HG03558 (cell line): Measurements from ENCODE around the gene TCP11L2.
"Not testable (repeated sequence)": the region's sequence is repeated elsewhere in the genome, so short reads cannot be mapped to it uniquely, and the experiment has no call there.

ENCODE experiments used
- ATAC-seq: cut with Tn5 transposase; IDR thresholded peaks from one replicate; pipeline ENCODE4 v1.9.1; 2021; ENCODE audit warnings: moderate number of reproducible peaks; ENCODE audit not compliant: unreplicated experiment; ENCODE audit errors: extremely low read depth

The TCP11L2 gene

DNA sequence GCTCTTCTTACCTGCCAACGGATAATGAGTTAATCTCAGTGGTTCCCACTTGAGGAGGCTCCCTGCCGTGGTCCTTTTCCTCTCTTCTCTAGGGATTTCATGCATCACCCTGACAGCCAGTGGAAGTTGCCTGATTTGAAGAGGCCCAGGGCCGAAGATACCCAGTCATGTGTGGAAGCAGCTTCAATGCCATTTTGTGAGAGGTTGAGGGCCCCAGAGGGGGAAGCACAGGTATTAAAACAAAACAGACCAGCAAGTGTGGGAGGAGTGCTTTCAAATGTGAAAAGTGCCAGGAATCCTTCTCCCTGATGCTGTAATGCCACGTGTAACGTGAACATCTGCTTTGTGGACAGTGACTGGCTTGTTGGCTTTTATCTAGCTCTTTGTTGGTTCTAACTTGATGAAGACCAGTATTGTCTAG, 1.5 kb downstream of the TCP11L2 start:
- no peak for ATAC-seq

DNA sequence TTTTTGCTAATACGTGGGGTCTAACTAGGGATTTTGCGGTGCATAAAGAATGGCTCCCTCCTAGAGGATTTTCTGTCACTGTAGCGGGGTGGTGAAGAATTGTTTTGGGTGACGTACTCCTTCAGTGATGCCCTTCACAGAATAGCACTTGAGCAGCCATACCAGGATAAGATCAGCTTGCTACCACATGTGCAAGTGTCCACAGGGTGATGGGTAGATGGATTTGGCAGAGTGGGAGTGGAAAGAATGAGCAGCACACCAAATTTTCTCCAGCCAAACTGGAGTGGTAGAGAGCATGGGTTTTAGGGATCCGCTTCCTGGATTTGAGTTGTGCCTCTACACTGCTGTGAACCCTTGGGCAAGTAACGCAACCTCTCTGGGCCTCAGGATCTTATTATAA, 2.3 kb downstream of the TCP11L2 start:
- ATAC-seq = no peak

DNA sequence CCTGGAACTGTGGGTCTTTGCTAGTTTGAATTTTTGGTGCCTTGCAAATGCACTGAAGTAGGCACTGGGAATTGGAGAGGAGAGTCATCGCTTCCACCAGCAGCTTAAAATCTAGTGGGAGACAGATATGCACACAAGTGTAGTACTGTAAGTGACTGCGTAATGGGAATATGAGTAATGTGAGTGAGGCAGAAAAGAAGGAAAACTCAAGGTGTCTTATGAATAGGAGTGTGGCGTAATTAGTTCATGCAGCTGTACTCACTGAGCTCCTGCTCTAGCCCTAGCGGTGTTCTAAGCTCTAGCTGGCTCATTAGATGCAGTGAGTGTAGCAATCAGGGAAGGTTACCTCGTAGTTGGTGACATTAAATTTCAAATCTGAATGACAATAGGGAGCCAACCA, 2.8 kb downstream of the TCP11L2 start:
- no peak for ATAC-seq

DNA sequence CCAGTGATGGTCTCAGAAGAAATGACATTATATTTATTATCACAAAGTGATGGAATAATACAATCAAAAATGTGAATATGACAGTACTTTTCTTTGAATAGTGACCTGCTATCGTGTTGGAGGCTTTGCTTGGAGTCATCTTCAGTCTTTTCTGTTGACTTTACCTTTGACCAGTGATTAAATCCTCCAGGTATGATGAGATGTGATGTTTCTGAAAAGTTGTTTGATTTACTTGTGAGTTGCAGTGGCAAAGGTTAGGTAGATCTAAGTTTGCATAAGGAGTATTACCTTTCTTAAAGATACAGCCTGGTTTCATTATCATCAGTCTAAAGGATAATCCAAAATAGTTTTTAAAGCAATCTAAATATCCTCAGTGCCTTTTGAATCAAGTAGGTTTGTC, 4.6 kb downstream of the TCP11L2 start:
- no peak for ATAC-seq

DNA sequence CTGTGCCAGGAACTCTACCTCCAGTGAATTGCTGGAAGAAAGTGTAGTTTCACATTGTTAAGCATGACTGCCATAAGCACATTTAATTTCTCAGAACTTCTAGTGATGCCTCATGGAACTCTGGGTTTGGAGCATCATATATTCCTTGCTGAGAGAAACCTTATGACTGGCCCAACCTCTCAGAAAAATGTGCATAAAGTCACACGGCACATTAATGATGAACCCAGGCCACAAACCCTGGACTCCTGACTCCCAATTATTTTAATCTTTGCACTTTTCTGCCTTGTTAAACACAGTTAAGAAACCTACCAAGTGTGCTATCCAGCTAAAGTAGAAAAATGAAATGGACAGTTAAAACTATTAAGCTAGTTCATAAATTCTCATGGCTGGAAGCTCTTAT, 5.6 kb downstream of the TCP11L2 start:
- ATAC-seq = no peak

DNA sequence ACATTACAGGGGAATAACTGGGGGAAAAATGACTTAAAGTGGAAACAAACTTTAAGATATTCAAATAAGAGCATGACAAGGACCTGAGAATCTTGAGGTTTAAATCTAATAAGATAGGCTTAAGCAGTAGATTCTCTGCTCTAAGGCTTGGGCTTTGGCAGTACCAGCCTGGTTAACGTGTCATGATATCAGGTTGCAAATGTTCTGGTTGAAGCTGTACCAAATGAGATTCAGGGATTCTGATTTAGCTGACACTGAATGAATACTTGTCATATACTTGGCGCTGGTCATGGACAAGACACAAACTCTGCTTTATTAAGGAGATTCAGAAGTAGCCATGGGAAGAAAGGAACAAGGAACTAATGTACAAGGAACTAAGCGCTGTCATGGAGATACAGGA, 6.1 kb downstream of the TCP11L2 start:
- no peak for ATAC-seq

DNA sequence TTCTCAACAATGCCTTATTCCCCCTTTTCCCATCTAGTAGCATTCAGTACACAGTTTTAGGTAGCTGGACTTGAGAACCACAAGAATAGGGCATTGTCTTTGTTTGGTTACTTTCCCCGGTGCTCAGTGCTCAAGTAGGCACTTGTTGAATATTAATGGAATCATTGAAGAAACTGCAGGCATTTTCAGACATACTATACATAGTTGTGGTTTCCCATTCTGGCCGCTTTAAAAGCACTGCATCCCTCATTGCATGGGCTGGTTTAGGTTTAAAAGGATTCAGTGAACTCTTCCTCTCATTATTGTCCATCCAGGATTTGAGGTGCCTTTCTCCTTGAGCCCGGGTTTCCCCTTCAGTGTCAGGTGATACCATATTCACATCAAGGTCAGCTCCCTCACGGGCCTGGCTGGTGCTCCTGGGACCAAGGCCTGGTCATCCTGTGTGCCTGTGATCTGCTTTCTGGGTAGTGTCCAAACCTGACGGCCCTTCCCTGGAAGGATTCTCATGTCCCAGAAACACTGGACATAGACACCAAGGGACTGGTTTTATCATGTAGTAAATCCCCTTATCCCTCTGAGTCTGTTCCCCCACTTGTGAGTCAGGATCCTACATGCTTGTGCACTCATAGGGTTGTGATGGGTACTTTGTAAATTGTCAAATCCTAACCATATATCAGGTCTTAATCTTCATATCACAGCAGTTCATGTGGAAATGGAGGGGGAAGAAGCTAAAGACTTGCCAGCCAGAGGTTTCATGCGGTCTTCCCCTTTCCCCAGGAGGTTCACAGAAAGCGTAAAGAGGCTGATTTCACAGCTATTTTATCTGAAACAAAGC, 7.4 kb downstream of the TCP11L2 start:
- ATAC-seq = no peak

DNA sequence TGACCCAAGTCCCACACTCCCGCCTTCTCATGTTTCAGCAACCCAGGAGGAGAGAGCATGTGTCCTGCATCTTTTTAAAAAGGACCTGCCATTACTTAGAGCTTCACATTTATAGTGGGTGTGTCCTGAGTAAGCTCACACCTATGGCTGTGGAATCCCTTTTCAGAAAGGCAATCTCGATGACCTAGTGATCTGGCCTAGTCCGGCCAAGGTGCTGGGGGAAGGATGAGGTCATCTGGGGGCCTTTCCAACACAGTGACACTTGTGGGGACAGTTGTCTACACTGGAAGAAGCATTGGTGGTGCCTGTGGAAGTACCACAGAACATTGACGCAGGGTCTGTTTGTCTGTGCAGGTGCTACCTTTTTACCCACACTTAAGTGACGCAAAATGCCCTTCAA, 8.2 kb downstream of the TCP11L2 start:
- ATAC-seq = no peak

DNA sequence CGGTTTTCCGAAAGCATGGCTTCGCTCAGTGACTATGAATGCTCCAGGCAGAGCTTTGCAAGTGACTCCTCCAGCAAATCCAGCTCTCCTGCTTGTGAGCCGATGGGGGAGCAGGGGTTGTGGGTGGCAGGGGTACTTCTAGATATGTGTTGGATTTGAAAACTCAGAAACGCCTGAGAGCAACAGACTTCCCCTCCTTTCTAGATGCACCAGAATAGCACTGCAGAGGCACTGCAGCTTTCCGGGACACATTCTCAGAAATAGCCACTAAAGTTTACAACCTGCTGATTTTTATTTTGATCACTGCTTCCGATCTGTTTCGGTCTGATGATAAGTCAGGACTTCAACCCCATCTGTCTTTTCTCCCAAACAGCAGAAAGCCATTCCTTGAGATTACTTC, 8.6 kb downstream of the TCP11L2 start:
- ATAC-seq = no peak

DNA sequence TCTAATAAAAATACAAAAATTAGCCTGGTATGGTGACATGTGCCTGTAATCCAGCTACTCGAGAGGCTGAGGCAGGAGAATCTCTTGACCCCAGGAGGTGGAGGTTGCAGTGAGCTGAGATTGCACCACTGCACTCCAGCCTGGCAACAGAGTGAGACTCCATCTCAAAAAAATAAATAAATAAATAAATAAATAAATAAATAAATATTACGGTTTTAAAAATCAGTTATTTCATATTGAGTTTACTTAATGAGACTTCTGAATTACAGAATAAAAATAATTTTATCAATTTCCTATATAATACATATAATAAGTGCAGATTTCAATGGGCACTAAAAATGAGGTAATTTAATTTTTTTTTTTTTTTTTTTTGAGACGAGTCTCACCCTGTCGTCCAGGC, 10.9 kb downstream of the TCP11L2 start:
- ATAC-seq = not testable (repeated sequence)

DNA sequence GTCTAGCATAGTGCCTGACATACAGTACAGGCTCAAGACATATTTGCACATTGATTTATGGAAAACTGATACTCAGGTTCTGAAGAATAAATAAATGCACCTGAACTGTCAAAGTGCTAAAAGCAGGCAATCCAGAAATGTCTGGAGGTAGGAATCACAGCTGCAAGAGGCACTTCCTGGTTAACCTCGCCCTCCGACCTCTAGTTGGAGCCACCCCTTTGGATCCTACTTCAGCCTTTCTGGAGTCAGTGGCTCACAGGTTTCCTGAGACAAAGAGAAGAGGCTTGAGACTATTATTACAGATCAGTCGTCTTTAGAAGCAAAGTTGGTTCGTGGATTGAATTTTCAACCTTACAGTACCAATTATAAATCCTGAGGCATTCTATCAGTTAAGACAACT, 13.0 kb downstream of the TCP11L2 start:
- ATAC-seq = no peak

DNA sequence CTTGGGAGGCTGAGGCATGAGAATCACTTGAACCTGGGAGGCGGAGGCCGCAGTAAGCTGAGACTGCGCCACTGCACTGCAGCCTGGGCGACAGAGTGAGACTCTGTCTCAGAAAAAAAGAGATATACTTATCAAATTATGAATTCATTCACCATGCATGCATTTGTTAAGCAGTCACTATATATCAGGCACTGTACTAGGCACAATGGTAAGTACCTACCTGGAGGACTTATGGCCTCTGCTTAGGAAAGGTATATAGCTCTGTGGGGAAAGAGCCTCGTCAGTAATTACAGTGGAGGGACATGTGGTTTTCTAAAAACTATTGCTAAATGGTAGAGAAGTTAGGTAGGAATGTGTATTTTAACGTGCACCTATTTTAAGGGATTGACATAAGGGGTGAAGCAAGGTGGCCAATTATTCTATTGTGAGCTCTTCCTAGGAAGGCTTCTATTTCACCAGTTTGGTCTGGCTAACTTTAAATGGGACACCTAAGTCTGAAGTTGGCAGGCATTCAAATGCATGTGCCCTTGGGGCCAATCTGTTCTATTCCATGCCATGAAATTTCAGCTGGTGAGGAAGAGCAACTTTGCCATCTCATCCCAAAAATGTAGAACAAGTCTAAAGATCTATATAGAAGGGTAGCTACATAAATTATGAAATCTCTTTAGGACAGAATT, 15.0 kb downstream of the TCP11L2 start:
- no peak for ATAC-seq

DNA sequence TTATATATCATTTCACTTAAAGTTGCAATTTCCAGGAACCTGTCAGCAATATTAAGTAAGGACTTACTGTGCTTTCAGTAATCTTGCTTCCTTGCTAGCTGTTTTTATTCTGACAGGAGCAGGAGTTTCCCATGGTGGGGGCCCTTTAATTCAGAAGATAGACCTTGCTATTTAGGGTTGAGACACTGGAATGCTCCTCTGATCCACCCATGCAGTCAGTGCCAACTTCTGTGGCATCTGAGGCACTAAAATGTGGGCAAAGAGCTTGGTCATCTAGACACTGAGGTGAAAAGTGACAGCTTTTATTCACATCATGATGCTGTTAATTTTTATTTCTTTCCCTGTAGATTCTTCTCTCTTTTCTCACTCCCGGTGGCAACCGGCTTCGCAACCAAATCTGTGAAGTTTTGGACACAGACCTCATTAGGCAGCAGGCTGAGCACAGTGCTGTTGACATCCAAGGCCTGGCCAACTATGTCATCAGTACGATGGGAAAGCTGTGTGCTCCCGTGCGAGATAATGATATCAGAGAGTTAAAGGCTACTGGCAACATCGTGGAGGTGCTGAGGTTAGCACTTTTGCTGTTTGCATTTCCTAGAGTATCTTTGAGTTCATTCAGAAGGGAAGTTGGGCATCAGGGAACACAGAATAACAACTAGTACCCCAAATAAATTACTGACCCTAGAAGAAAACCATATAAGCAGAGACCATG, 18.8 kb downstream of the TCP11L2 start:
- ATAC-seq = no peak

DNA sequence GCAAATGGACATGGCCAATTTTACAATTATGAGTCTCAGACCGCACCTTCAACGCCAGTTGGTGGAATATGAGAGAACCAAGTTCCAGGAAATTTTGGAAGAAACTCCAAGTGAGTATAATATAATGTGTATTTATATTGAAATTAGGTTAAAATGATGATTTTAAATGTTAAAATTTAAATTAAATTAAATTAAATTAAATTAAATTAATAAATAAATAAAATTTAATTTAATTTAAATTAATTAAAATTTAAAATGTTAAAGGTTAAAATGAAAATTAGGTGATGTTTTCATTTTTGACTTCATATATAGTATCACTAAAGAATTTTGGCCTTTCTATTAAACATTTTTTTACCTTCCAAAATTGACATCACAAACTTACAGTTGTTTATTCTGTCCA, 21.0 kb downstream of the TCP11L2 start:
- no peak for ATAC-seq

DNA sequence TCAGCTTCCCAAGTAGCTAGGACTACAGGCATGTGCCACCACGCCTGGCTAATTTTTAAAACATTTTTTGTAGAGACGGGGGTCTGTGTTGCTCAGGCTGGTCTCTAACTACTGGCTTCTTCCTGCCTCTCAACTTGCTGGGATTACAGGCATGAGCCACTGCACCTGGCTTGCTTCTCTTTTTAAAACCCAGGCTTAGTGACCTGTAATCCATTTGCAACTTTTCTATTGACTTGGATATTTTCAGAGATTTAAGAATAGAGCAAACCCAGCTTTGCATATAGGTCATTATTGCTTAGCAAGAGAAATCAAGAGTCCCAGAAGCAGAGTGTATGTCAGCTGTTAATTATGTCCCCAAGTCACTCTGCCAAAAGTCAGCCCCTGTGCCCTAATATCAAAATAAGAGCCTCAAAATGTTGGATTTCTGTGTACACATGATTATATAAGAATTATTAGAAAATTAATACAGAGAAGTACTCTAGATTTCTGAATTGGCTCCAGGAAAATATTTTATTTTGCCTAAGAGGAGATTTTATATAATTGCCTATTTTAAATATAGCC, 24.9 kb downstream of the TCP11L2 start:
- ATAC-seq = no peak

DNA sequence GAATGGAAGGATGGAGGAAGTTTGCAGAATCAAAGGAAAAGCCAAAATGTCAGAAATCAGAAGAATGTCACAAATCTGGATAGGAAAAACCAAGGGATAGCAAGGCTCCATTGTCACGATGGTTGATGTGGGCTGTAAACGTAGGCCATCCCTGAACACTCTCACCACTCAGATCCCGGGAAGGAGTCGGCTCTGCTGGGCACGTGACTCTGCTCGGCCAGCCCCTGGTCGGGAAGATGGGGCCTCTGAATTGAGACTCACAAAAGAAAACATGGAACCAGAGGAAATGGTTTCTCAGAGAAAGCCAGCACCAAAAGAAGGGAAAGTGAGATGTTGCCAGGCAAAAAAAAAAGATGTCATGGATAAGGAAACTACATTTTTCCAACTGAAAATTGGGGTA, 26.2 kb downstream of the TCP11L2 start:
- ATAC-seq = no peak

DNA sequence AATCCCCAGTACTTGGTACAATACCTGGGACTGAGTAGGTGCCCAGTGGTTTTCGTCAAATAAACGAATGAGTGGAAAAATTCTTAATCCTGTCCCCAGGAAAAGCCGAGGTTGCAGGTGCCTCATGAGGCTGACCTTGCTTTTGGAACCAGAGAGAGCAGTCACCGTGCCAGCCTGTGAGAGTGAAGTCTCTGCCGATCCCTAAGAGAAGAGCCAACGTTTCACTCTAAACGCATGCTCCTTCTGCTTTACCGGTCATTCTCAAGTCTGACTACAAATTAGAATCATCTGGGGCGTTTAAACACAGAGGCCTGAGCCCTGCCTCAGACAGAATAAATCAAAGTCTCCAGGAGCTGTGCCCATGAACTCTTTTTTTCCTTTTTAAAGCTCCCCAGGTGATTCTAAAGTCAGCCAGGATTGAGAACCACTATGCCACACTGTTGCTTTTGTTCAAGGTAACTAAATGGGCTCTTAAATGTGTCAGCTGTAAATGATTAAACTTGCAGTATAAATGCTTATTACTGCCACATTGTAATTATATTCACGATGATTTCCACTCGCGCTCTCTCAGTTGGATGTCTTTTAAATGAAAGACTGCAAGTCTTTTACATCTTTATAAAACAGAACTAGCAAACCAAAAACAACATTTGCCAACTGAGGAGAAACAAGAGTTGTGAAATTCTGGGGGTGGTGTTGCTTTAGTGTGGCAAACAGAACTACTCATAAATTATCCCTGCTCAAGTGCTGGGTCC, 26.9 kb downstream of the TCP11L2 start:
- ATAC-seq = no peak

DNA sequence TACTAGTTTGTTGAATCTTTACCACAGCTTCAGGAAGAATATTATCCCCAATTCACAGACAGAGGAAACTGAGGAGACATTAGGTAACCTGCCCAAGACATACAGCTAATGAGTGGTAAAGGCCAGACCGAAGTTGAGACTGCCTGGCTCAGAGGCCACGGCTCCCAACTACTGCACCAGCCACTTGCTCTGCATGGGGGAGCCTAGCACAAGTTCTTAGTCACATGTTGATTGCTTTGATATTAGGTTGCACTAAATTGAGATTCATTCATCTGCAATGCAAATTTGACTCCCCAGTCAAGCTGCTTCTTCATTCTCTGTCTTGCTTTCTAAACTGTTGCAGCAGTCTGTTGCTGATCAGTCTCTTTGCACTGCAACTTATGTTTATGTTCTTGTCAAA, 29.1 kb downstream of the TCP11L2 start:
- ATAC-seq = no peak

DNA sequence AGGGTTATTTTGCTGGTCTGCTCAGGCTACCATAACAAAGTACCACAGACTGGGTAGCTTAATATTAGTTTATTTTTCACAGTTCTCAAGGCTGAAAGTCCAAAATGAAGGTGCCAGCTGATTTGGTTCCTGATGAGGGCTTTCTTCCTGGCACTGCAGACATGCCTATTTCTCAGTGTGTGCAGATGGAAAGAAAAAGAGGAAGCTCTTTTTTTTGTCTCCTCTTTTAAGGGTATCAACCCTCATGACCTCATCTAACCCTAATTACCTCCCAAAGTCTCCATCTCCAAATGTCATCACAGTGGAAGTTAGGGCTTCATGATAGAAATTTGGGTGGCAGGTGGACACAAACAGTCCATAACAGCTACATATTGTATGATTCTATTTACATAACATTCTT, 30.0 kb downstream of the TCP11L2 start:
- no peak for ATAC-seq

DNA sequence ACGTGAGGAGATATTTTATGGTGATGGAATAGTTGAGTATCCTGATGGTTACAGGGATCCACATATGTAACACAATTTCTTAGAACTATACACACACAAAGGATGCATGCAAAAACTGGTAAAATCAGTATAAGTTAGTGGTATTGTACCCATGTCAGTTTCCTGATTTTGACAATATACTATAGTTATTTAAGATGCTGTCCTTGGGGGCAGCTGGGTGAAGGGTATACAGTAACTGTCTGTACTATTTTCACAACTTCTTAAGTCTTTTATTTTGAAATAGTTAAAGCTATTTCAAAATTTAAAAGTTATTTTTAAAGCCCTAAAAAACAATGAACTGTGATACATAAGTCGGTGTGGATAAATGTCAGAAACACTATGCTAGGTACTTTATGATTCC, 30.5 kb downstream of the TCP11L2 start:
- ATAC-seq = no peak
